Measurements from ENCODE around the gene RNF207. TPM values are rescaled to one million over a fixed set of nuclear protein-coding genes. Genes with fewer than 3 reads are reported as not detected.

RNF207 gene
- total RNA-seq, 1 experiment from 2014 or later = 9.2 TPM

GRCh38 chr1:6210591-6211355, 4.9 kb downstream of the RNF207 start:
- H3K27ac Mint-ChIP-seq = no peak overlapping the region
- DNase-seq (ENCODE audit: low spot score) (no peak), ATAC-seq (no peak)
- H3K9me3 Mint-ChIP-seq = no peaks in the 10 kb centered on the region
- ChIA-PET POLR2A (no interaction called here), CTCF (interaction anchor here (0.7 to 10.3 kb wide), 6 partner anchors 9 to 177 kb away, joined by 3 to 489 read pairs (median 4); partner anchors contain the start of genes HES3, ICMT and RPL22)
- H3K4me1 Mint-ChIP-seq = peaks cover 19% of the 10 kb centered on the region
- peaks cover 29% of the 10 kb centered on the region for H3K27me3 Mint-ChIP-seq (ENCODE audit: low read depth)
- no peak overlapping the region for H3K4me3 Mint-ChIP-seq
- H3K36me3 Mint-ChIP-seq = no peaks in the 10 kb centered on the region
- no peak for TF ChIP-seq CDX4 (CRISPR knock-in tag; IDR thresholded peaks at IDR 0.05; ENCODE audit: borderline replicate concordance)
- no peak for TF ChIP-seq ZSCAN18 (CRISPR knock-in tag; IDR thresholded peaks at IDR 0.05)
- TF ChIP-seq ZNF425 (CRISPR knock-in tag; conservative IDR thresholded peaks at IDR 0.05) = no peak
- TF ChIP-seq NR2C2 (CRISPR knock-in tag; IDR thresholded peaks at IDR 0.05) = no peak
- TF ChIP-seq ATF3 (CRISPR knock-in tag; conservative IDR thresholded peaks at IDR 0.05) = no peak
- no peak for TF ChIP-seq TEAD1 (CRISPR knock-in tag; IDR thresholded peaks at IDR 0.05)
- 0 out of 2 replicates have a peak, but pooled peaks have one; percentile 27 for TF ChIP-seq RELA (CRISPR knock-in tag; IDR thresholded peaks at IDR 0.05; ENCODE audit: borderline replicate concordance)
- no peak for TF ChIP-seq ZNF232 (CRISPR knock-in tag; IDR thresholded peaks at IDR 0.05)

GRCh38 chr1:6211731-6212130, 5.8 kb downstream of the RNF207 start:
- DNase-seq (ENCODE audit: low spot score) (no peak), ATAC-seq (no peak)
- Mint-ChIP-seq H3K4me3 (no peak overlapping the region), H3K27ac (no peak overlapping the region), H3K36me3 (no peaks in the 10 kb centered on the region), H3K4me1 (peaks cover 19% of the 10 kb centered on the region), H3K9me3 (no peaks in the 10 kb centered on the region), H3K27me3 (ENCODE audit: low read depth) (peaks cover 26% of the 10 kb centered on the region)
- ChIA-PET POLR2A (no interaction called here), CTCF (interaction anchor here (2.2 to 10.3 kb wide), 2 partner anchors 8 to 28 kb away, joined by 11 to 489 read pairs; partner anchors contain the start of genes HES3 and ICMT)
- TF ChIP-seq ATF3 (CRISPR knock-in tag; conservative IDR thresholded peaks at IDR 0.05) = no peak
- no peak for TF ChIP-seq IRF1 (CRISPR knock-in tag; IDR thresholded peaks at IDR 0.05)
- no peak for TF ChIP-seq MAX (CRISPR knock-in tag; IDR thresholded peaks at IDR 0.05)
- no peak for TF ChIP-seq AR (CRISPR knock-in tag; IDR thresholded peaks at IDR 0.05)
- no peak for TF ChIP-seq CDX4 (CRISPR knock-in tag; IDR thresholded peaks at IDR 0.05; ENCODE audit: borderline replicate concordance)
- TF ChIP-seq ATF2 (CRISPR knock-in tag; IDR thresholded peaks at IDR 0.05; ENCODE audit: borderline replicate concordance, low read depth) = no peak
- TF ChIP-seq NFYB (CRISPR knock-in tag; conservative IDR thresholded peaks at IDR 0.05; ENCODE audit: low read depth) = no peak

Measured in WTC11 (cell line).